CD4-positive, alpha-beta T cell treated with Interleukin-21 for 1 hour (primary cell): ENCODE results near the gene KLF3.

Source experiments
- DNase-seq: peaks from one replicate; pipeline ENCODE4 v3.0.0-alpha.2; 2020

The KLF3 gene

GRCh38 chr4:38675146-38676121, 11.4 kb downstream of the KLF3 start:
- DNase-seq: peak; percentile 87

DNA sequence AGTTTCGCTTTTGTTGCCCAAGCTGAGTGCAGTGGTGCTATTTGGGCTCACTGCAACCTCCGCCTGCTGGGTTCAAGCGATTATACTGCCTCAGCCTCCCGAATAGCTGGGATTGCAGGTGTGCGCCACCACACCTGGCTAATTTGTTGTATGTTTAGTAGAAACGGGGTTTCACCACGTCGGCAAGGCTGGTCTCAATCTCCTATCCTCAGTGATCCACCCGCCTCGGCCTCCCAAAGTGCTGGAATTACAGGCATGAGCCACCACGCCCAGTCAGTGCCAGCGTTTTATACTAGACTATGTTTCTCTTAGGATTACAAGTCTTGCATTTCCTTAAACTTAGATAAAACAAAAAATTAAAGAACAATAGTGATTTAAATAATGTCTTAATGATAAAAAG, 13.0 kb downstream of the KLF3 start:
- no peak for DNase-seq

- DNase-seq: peak; percentile 31
Measured at GRCh38 chr4:38677441-38677840, 13.4 kb downstream of the KLF3 start.

- DNase-seq: no peak
Measured at GRCh38 chr4:38678078-38678477, 14.1 kb downstream of the KLF3 start.

GRCh38 chr4:38679921-38680320, 15.9 kb downstream of the KLF3 start:
- no peak for DNase-seq

DNA sequence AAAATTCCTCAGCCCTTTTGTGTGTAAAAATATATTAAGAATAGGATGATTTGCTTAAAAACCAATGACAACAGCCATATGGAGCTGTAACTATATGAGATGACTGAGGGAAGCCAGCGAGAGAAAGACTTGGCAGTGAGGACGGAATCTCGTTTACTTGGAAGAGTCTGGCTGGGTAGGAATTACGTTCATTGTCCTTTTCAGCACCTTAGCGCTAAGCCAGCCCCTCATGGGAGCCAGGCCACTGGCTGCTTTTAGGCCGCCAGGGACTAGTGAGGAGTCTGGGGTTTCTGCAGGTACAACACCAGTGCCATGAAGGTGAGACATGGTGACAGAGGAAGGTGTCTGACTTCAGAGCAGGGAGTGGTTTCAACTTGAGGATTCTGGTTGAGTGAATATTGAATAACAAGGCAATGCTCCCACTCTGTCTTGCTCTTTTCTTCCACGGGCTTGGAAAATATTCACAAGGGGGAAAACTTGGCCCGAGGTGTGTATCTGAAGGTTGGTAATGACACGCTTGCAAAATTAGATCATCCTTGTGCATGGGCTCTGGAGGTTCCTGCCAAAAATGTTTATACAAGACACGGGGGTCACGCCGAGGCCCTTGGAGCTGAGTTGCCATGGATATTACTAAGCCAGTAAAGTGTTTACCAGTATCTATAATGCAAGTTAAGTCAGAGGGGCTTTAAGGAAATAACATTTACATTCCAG, 17.4 kb downstream of the KLF3 start:
- DNase-seq: no peak

- DNase-seq: no peak
Measured at GRCh38 chr4:38682336-38682735, 18.3 kb downstream of the KLF3 start.

DNA sequence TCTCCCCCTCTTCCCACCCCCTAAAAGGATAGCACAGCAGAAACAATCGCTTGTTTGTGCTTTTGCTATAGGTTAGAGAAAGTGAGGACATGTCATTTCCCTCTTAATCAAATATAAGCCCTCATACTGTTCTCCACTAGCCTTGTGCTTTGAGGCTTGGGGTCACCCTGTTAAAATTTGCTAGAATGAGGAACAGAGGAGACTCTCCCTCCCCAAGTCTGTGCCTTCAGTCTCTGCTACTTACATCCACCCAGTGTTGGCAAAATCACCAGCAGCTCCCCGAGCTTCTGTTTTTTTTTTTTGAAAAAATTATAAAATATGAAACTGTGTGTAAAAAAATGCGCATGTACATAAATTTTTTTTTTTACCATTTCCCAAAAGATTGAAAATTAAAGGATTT, 19.3 kb downstream of the KLF3 start:
- no peak for DNase-seq

GRCh38 chr4:38684271-38684670, 20.3 kb downstream of the KLF3 start:
- peak; percentile 42 for DNase-seq

DNA sequence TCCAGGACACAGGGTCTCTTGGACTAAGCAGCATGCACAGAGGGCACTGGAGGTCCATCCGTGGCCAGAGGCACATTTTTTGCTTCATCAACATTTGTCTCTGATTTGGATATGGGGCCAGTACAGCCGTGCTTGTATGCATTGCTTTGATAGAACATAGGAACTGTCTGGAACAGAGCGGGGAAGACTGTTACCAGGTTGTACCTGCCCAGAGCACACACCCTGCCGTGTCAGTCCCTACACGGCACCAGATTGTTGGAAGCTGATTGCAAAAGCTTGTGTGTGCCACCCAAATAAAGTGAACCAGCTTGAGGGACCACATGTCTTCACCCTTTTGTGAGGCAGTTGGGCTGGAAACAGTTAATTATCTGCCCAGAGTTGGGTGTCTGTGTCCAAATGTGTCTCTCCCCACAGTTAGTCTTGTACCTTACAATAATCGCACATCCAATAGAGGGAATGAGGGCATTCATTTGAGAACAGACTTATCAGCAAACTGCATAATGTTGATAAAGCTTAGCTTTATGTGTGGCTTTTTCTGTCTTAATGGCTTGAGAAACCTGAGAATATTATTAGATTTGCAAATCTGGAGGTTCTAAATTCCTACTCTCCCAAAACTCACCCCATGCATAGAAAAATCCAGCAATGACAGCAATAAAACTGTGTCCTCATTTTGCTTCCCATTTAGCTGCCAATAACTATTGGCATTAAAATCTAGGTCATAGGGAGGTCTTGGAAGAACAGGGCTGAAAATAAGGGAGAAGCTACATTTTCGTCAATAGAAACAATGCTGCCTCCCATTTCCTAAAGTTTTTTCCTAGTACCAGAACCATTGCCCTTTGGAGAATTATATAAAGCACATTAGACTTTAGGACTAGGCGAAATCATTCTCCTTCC, 21.2 kb downstream of the KLF3 start:
- DNase-seq: no peak

DNA sequence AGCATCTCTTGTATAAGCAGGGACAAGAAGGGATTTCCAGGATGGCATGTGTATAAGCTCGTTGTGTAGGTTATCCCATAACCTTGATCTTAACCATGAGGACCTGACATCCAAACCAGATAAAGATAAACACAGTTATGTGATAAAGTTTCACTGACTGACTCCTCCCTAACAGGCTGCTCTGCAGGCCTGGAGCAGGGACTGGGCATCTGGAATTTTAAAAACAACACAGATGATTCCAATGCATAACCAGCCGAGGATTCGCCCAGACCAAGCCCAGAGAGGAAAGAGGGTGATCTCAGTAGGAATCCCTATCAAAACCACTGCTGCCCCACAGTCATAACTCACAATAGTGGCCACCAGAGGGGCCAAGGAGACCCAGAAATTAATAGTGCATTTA, 22.7 kb downstream of the KLF3 start:
- no peak for DNase-seq

DNA sequence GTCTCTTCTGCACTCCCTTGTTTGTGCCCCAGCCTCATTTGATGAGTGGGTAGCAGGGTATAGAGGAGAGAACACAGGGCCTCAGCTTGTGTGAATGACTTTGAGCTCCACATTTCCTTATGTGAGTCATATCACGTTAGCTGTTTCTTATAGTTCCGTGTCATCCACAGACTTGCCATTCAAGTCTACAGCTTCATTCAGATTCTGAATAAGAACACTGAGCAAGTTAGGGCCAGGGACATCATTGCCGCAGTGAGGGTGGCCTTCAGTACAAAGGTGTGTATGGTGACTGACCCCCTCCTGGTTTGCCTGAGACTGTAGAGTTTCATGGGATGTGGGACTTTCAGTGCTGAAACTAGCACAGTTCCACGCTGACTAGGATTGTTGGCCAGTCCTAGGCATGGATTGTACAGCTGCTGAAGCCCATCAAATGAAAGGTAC, 23.6 kb downstream of the KLF3 start:
- no peak for DNase-seq

DNA sequence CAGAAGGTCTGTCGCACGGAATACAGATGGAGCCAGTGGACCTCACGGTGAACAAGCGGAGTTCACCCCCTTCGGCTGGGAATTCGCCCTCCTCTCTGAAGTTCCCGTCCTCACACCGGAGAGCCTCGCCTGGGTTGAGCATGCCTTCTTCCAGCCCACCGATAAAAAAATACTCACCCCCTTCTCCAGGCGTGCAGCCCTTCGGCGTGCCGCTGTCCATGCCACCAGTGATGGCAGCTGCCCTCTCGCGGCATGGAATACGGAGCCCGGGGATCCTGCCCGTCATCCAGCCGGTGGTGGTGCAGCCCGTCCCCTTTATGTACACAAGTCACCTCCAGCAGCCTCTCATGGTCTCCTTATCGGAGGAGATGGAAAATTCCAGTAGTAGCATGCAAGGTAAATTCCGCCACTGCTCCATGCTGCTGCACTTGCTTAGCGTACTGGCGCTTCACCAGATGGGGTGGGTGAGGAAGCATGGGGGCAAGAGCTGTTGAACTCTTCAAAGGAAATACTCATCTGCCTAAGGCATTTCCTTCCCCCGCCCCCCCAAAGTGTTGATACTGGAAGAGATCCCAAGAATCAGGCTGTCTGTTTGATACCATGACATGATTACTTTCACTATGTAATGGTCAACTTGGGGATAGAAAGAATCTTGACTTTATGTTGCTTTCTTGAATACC, 24.8 kb downstream of the KLF3 start:
- DNase-seq: no peak

GRCh38 chr4:38691251-38692008, 27.4 kb downstream of the KLF3 start:
- DNase-seq: no peak

DNA sequence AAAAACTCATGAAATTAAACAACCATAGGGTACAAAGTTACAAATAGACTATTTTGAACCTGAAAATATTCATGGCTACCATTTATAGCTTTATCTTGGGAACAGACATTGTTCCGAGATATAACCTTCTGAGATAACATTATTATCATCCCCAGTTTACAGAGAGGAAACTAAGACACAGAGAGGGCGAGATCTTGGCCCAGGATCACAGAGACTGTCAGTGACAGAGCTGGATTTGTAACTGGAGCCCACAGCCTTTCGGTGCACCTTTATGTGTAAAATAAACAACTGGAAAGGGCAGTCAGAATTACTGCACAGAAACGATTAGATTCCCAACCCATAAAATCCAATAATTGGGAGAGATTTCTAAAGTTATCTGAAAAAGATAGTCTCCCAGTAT, 28.4 kb downstream of the KLF3 start:
- no peak for DNase-seq

- DNase-seq: no peak
Measured at GRCh38 chr4:38693569-38693968, 29.6 kb downstream of the KLF3 start.

DNA sequence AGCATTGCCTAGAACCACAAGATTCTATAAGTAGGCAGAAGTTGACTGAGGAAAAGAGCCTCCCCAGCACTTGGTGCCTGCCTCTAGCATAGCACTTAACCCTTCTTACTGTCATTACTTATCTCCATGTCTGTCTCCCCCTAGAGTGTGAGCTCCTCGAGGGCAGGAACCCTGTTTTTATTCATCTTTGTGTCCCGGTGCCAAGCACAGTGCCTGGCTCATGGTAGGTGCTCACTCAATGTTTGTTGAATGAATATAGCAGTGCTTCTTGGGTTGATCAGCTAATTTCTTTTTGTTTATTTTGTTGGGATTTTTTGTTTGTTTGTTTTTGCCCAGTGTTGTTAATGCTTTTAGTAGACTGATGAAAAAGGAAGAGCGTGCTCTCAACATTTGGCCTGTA, 30.3 kb downstream of the KLF3 start:
- DNase-seq: no peak

GRCh38 chr4:38695809-38696208, 31.8 kb downstream of the KLF3 start:
- no peak for DNase-seq

- DNase-seq: no peak
Measured at GRCh38 chr4:38696697-38697096, 32.7 kb downstream of the KLF3 start.

GRCh38 chr4:38698176-38698575, 34.2 kb downstream of the KLF3 start:
- no peak for DNase-seq

- DNase-seq: no peak
Measured at GRCh38 chr4:38699112-38699511, 35.1 kb downstream of the KLF3 start.

DNA sequence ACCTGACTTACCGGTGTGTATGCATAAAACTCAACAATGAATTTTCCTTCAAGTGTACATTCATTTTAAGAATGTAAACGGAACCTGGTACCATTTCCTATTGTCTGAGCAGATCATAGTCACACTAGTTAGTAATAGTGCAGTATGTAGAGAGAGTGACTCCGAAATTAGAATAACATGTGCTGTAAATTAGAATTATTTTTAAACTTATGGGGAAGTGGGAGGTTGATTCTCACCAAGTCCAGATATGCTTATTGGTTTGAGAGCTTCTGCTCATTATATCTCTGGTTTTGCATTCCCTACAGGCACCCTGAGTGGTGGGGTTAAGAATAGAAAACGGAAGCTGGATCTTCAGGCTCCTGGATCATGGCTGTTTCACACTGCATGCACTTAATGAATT, 39.6 kb downstream of the KLF3 start:
- DNase-seq: no peak
